Stimulated activated CD4-positive, alpha-beta T cell treated with anti-CD3 and anti-CD28 coated beads, Interleukin-15, amount 100 ng/mL, for 48 hours (primary cell): ENCODE data around the gene TJP1.
"Not testable (repeated sequence)": the region's sequence is repeated elsewhere in the genome, so short reads cannot be mapped to it uniquely, and the experiment has no call there.

Experiments used
- DNase-seq, 2 donors: peaks; one replicate each; pipeline ENCODE4 v3.0.0-alpha.2; 2020; ENCODE audit warnings: low read depth in 2 of 2

TJP1 gene

GRCh38 chr15:29838352-29839010 is 16.2 kb upstream of the TJP1 start:
- DNase-seq: no peak

GRCh38 chr15:29835301-29835700 is 13.0 kb upstream of the TJP1 start:
- DNase-seq: no peak

- no peak for DNase-seq
Observed at GRCh38 chr15:29832709-29833108, 10.4 kb upstream of the TJP1 start.

- no peak for DNase-seq
Observed at GRCh38 chr15:29826908-29827820, 4.9 kb upstream of the TJP1 start.

DNA sequence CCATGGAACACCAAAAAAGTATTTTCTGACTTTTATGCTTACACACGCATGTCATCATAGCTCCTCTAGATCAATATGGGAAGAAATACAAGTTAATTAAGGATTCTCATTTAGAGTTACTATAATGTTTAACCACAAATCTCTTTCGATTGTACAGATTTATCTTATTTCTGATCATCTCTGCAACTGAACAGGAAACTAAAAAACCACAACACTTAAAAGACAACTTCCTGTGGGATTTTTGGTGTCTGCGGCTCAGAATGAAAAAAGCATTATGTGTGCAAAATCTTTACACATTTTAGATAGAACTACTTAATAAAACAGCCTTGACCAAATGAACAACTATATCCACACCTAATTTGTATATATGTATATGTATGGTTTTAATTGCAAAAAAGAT is 3.0 kb upstream of the TJP1 start:
- no peak for DNase-seq

- no peak for DNase-seq
Observed at GRCh38 chr15:29822684-29823459, 604 bp upstream of the TJP1 start.

- DNase-seq: peak in 1 of 2 donors; percentile 20
Observed at GRCh38 chr15:29821416-29822099, 710 bp downstream of the TJP1 start.

DNA sequence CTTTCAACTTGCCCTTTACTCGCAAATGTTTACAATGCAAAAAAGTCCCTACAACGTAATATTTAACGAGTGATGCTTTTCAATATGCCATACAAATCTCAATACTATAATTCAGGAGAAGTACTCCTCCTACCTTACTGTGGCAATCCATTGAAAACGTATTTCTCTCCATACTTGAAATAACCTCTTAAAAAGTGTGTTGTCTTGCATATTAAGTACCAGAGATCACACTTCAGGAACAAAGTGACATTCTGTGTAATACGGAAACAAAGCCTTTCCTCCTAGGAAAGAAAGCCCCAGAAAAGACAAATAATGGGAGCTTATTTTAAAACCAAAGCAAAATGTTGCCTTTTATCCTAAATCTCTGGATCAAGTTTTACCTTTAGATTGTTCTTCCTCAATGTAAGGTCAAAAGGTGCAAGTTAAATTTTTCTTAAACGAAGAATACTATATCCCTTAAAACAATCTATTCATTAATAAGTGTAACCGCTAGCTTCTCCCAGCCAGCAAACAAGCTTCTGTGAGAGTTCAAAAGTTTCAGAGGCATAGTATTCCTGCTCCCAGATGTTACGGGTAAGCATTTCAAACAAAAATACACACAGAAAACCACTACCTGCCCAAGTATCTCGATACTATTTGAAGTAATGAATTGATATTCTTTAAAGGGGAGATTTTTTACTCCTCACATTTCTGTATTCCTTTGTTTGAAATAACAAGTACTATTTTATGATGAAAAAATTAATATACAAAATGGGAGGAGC is 1.7 kb downstream of the TJP1 start:
- no peak for DNase-seq

DNA sequence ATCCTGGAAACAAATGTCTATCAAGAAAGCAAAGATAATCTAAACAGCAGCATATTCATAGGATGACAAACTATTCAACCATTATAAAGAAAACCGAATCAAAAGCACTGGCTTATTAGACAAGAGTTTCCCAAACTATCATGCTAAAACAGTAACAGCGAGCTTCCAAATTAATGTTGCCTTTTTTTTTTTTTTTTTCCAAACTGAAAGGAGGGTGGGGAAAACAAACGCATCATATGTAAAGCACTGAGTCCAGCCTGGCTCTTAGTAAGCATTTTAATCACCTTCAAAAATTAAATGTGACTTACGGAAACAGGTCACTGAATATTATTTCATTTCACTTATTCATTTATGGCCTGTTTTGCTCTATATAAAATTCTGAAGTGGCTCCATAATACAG is 2.3 kb downstream of the TJP1 start:
- DNase-seq: no peak

DNA sequence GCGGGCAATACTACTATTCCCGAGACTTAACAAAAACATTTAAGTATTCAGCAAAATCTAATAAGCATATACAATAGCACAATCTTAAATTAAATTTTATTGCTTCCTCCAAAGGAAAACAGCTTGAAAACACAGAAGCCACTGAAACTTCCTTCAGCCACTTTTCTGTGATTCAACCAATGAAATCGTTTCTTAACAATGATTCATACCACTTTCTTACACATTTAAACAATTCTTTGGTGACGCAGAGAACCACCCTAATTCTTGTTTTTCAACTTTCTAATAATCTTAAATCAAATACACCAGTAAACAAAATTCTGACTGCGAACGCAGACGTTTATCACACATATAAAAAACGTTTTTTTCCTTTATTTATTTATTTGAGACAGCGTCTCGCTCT is 4.1 kb downstream of the TJP1 start:
- no peak for DNase-seq

GRCh38 chr15:29817455-29817854 is 4.8 kb downstream of the TJP1 start:
- not testable (repeated sequence) for DNase-seq

- DNase-seq: no peak
Observed at GRCh38 chr15:29815000-29815710, 7.1 kb downstream of the TJP1 start.

DNA sequence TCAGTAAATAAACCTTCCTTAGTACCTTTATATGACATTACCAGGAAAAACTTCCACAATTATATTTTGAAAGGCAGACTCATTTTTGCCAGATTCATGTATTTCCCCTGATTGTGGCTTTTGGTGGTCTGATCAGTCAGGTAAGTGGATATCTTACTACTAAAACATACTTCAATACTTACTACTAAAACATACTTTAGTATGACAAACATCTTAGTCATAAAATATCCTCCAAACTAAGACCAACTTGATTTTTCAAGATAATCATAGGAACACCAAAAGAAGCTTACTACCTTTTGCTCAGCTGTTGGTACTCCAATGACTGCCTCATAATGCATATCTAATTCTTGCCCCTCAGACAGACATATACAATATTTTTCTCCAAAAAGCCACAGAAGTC is 9.3 kb downstream of the TJP1 start:
- no peak for DNase-seq

- no peak for DNase-seq
Observed at GRCh38 chr15:29812384-29812694, 9.9 kb downstream of the TJP1 start.

DNA sequence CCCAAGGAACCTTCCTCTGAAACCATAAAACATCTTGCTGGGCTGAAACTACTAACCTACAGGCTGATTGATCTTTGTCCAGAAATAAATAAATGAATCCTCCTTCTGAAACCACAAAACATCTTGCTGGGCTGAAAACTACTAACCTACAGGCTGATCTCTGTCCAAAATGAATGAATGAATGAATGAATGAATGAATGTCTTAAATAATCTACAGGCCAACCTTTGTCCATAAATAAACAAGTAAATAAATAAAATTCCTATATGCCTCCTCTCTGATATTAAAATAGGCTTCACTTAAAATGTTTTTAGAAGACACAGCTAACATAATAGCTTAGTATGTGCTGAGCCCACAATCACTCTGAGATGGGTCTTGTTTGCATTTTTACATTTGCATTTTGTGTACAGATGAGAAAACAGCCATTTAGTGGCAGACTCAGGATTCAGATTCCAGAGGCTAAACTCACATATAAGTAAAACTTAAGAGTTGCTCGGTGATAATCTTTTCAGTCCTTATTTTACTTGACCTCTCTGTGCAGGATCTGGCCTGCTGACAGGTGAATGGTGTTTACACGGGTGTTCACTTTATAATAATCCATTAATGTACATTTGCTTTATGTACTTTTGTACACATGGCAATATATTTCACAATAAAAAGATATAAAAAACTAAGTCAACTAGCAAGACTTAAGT is 10.4 kb downstream of the TJP1 start:
- no peak for DNase-seq

DNA sequence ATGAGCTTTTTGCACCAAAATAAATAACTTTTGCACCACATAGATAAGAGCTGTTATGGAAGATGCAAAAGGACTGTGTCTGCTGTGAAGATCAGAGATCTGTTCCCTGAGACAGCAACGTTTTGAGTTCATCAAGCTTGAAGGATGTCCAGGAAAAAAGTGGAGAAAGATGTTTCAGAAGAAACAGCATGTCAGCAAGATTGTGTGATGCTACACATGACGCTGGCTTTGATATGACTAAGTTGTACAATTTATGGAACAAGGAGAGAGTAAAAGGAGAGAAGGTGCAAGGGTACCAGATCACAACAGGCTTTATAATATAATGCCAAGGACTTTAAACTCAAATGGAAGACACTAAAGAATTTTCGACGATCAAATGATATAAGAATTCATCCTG is 16.6 kb downstream of the TJP1 start:
- DNase-seq: no peak

DNA sequence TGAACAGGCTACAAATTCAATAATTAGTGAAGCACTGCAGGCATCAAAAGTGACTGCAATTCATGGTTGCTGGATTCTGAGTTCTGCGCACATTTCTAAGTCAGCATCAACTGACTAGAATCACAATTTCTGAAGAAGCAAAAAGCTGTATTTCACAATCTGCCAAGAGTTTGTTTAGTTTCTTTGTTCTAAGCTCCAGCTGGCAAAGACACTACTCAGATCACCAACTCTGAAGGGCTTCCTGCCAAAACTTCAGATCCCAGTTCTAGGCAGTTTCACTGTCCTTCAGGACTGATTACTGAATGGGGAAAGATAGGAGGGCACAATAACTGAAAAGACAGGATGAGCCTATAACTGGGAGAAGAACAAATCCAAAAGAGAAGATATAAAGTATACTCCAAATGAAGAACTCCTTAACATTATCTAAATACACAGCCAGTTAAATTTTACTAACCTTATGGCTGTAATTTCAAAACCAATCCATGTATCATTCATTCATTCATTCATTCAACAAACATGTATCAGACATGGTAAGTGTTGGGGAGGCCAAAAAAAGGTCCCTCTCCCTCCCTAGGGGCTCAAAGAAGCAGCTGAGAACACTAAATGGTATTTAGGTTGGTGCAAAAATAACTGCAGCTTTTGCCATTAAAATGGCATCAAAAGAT is 17.1 kb downstream of the TJP1 start:
- no peak for DNase-seq

DNA sequence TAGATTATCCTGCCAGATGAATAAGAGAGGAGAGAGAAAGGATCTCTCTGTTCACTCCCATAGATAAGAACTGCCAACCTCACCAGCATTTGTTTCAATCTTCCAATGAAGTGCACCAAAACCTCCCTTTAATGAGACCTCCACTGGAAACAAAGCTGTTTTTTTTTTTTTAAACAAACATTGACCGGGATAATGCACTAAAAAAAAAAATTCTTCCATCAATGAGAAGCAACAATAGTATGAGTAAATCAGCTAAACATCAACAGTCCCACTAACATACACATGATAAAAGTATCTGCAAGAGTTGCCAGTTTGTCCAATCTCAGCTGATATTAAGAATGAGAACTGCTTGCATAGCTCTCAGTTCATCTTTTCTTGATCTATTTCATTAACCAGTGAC is 19.9 kb downstream of the TJP1 start:
- no peak for DNase-seq
